ENCODE results near the gene DGKQ. TPM values are rescaled to one million over a fixed set of nuclear protein-coding genes. Genes with fewer than 3 reads are reported as not detected.

Gene DGKQ
- total and polyA plus RNA-seq, 9 of the 15 experiments (the other 6 are each of a cell fraction or from before 2014, with no cell fraction given), result 0.17 to 22.0 (median 5.6) TPM

DNA sequence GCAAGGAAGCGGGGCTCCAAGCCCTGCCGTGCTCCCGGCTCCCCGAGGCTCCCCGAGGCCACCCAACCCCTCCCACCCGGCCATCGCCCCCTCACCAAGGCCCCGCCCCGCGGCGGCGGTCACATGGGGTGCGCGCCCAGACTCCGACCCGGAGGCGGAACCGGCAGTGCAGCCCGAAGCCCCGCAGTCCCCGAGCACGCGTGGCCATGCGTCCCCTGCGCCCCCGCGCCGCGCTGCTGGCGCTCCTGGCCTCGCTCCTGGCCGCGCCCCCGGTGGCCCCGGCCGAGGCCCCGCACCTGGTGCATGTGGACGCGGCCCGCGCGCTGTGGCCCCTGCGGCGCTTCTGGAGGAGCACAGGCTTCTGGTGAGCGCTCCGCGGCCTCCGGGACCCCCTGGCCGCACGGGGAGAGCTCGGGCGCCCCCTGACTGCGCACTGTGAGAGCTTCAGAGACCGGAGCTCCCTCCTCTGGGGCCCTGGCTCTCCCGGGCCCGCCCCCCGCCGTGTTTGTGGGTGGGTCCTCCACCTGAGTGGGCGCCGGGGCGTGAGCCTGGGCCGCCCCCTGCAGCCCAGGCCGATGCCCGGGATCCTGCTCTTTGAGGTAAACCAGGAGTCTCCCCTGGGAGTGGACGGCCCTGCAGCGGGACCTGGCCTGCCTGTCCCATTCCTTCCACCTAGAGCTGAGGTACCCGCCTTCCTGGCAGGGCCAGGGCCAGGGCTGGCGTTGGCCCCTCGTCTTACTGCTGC, 13.7 kb upstream of the DGKQ start, which contains the start of gene IDUA (continued):
- TF ChIP-seq, protein P1, sequence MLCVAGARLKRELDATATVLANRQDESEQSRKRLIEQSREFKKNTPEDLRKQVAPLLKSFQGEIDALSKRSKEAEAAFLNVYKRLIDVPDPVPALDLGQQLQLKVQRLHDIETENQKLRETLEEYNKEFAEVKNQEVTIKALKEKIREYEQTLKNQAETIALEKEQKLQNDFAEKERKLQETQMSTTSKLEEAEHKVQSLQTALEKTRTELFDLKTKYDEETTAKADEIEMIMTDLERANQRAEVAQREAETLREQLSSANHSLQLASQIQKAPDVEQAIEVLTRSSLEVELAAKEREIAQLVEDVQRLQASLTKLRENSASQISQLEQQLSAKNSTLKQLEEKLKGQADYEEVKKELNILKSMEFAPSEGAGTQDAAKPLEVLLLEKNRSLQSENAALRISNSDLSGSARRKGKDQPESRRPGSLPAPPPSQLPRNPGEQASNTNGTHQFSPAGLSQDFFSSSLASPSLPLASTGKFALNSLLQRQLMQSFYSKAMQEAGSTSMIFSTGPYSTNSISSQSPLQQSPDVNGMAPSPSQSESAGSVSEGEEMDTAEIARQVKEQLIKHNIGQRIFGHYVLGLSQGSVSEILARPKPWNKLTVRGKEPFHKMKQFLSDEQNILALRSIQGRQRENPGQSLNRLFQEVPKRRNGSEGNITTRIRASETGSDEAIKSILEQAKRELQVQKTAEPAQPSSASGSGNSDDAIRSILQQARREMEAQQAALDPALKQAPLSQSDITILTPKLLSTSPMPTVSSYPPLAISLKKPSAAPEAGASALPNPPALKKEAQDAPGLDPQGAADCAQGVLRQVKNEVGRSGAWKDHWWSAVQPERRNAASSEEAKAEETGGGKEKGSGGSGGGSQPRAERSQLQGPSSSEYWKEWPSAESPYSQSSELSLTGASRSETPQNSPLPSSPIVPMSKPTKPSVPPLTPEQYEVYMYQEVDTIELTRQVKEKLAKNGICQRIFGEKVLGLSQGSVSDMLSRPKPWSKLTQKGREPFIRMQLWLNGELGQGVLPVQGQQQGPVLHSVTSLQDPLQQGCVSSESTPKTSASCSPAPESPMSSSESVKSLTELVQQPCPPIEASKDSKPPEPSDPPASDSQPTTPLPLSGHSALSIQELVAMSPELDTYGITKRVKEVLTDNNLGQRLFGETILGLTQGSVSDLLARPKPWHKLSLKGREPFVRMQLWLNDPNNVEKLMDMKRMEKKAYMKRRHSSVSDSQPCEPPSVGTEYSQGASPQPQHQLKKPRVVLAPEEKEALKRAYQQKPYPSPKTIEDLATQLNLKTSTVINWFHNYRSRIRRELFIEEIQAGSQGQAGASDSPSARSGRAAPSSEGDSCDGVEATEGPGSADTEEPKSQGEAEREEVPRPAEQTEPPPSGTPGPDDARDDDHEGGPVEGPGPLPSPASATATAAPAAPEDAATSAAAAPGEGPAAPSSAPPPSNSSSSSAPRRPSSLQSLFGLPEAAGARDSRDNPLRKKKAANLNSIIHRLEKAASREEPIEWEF (CRISPR knock-in tag; IDR thresholded peaks at IDR 0.05), result no peak
- TF ChIP-seq TAF9B (IDR thresholded peaks at IDR 0.05; ENCODE audit: partially characterized antibody) (no peak), HLTF (IDR thresholded peaks at IDR 0.05) (no peak), ATF7 (IDR thresholded peaks at IDR 0.05) (peak; percentile 73), NR2C1 (IDR thresholded peaks at IDR 0.05) (no peak; the same call in 1 of the 2 replicates), NR2C1 (tag; IDR thresholded peaks at IDR 0.05) (no peak), MEF2D (tag; conservative IDR thresholded peaks at IDR 0.05; ENCODE audit: low read depth) (no peak), BHLHE40 (IDR thresholded peaks at IDR 0.05; ENCODE audit: low read length) (0 out of 2 replicates have a peak, but pooled peaks have one; percentile 31), RBBP5 (IDR thresholded peaks at IDR 0.05; ENCODE audit: borderline replicate concordance, insufficient read depth, low read length, poor library complexity, severe bottlenecking) (peak; percentile 43), CBX8 (IDR thresholded peaks at IDR 0.05; ENCODE audit: borderline replicate concordance, extremely low read depth, low read depth, low read length, poor library complexity, severe bottlenecking) (no peak), CC2D1A (IDR thresholded peaks at IDR 0.05) (no peak), FOXK1 (CRISPR knock-in tag; IDR thresholded peaks at IDR 0.05; ENCODE audit: borderline replicate concordance) (0 out of 2 replicates have a peak, but pooled peaks have one; percentile 66), KLF1 (tag; IDR thresholded peaks at IDR 0.05) (no peak), ZBED1 (IDR thresholded peaks at IDR 0.05) (no peak), MECOM (CRISPR knock-in tag; IDR thresholded peaks at IDR 0.05) (no peak), CCAR2 (IDR thresholded peaks at IDR 0.05; ENCODE audit: low read depth, low read length) (no peak), CHCHD3 (CRISPR knock-in tag; IDR thresholded peaks at IDR 0.05) (no peak), CHD4 (IDR thresholded peaks at IDR 0.05; ENCODE audit: insufficient read depth, insufficient replicate concordance, low read depth, low read length, poor library complexity, severe bottlenecking) (no peak), RFX1 (IDR thresholded peaks at IDR 0.05) (no peak)
- TF ChIP-seq, protein P2, sequence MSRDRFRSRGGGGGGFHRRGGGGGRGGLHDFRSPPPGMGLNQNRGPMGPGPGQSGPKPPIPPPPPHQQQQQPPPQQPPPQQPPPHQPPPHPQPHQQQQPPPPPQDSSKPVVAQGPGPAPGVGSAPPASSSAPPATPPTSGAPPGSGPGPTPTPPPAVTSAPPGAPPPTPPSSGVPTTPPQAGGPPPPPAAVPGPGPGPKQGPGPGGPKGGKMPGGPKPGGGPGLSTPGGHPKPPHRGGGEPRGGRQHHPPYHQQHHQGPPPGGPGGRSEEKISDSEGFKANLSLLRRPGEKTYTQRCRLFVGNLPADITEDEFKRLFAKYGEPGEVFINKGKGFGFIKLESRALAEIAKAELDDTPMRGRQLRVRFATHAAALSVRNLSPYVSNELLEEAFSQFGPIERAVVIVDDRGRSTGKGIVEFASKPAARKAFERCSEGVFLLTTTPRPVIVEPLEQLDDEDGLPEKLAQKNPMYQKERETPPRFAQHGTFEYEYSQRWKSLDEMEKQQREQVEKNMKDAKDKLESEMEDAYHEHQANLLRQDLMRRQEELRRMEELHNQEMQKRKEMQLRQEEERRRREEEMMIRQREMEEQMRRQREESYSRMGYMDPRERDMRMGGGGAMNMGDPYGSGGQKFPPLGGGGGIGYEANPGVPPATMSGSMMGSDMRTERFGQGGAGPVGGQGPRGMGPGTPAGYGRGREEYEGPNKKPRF (IDR thresholded peaks at IDR 0.05; ENCODE audit: low read depth, low read length), result no peak
- TF ChIP-seq, protein P3, sequence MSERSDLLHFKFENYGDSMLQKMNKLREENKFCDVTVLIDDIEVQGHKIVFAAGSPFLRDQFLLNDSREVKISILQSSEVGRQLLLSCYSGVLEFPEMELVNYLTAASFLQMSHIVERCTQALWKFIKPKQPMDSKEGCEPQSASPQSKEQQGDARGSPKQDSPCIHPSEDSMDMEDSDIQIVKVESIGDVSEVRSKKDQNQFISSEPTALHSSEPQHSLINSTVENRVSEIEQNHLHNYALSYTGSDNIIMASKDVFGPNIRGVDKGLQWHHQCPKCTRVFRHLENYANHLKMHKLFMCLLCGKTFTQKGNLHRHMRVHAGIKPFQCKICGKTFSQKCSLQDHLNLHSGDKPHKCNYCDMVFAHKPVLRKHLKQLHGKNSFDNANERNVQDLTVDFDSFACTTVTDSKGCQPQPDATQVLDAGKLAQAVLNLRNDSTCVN (CRISPR knock-in tag; IDR thresholded peaks at IDR 0.05), result no peak
